GM18951 (cell line): ENCODE results near the gene APOH.

Experiments
- POLR2A ChIP-seq: IDR thresholded peaks from 4 replicates; pipeline ENCODE4 v1.6.1; 2011; ENCODE audit warnings: mild to moderate bottlenecking; ENCODE audit not compliant: insufficient read length, insufficient read depth; ENCODE audit errors: extremely low read depth
- in situ Hi-C: fragments of 300-500 bp; cut with MboI; formaldehyde crosslinking; loops from one replicate; pipeline ENCODE4 v1.12.0; 2022; ENCODE audit warnings: low sequenced_read_pairs, mixed read lengths, inconsistent platforms; ENCODE audit not compliant: unreplicated experiment

Gene APOH

GRCh38 chr17:66229783-66230538 is 746 bp upstream of the APOH start:
- TF ChIP-seq POLR2A, result no peak
- in situ Hi-C loops, result loop anchor here (25.0 kb wide), 1 partner anchor 682 kb away; no protein-coding TSS in a partner anchor

- in situ Hi-C loops, result loop anchor here (25.0 kb wide), 1 partner anchor 685 kb away; no protein-coding TSS in a partner anchor
- TF ChIP-seq POLR2A, result no peak
Measured at GRCh38 chr17:66227212-66228045, 1.8 kb downstream of the APOH start.

GRCh38 chr17:66222798-66223350 is 6.3 kb downstream of the APOH start:
- in situ Hi-C loops, result no loop called here
- TF ChIP-seq POLR2A, result no peak

GRCh38 chr17:66221755-66222530 is 7.3 kb downstream of the APOH start:
- no peak for TF ChIP-seq POLR2A
- in situ Hi-C loops, result no loop called here

- no peak for TF ChIP-seq POLR2A
- in situ Hi-C loops, result no loop called here
Measured at GRCh38 chr17:66221343-66221742, 7.9 kb downstream of the APOH start.

- TF ChIP-seq POLR2A, result no peak
- in situ Hi-C loops, result no loop called here
Measured at GRCh38 chr17:66220079-66220835, 9.0 kb downstream of the APOH start.

GRCh38 chr17:66215529-66215911 is 13.7 kb downstream of the APOH start:
- in situ Hi-C loops, result no loop called here
- TF ChIP-seq POLR2A, result no peak

GRCh38 chr17:66214884-66215528 is 14.2 kb downstream of the APOH start:
- no peak for TF ChIP-seq POLR2A
- in situ Hi-C loops, result no loop called here

GRCh38 chr17:66211047-66211810 is 18.0 kb downstream of the APOH start:
- in situ Hi-C loops, result no loop called here
- TF ChIP-seq POLR2A, result no peak

- no peak for TF ChIP-seq POLR2A
- in situ Hi-C loops, result no loop called here
Measured at GRCh38 chr17:66210208-66210574, 19.0 kb downstream of the APOH start.

GRCh38 chr17:66207936-66208335 is 21.3 kb downstream of the APOH start:
- in situ Hi-C loops, result no loop called here
- TF ChIP-seq POLR2A, result no peak
